ENCODE measurements around the gene STK39. TPM values are rescaled to one million over a fixed set of nuclear protein-coding genes. Genes with fewer than 3 reads are reported as not detected.

The STK39 gene
- total RNA-seq, 6 experiments from 2014 or later: 0.29 to 1.2 (median 0.60) TPM

DNA sequence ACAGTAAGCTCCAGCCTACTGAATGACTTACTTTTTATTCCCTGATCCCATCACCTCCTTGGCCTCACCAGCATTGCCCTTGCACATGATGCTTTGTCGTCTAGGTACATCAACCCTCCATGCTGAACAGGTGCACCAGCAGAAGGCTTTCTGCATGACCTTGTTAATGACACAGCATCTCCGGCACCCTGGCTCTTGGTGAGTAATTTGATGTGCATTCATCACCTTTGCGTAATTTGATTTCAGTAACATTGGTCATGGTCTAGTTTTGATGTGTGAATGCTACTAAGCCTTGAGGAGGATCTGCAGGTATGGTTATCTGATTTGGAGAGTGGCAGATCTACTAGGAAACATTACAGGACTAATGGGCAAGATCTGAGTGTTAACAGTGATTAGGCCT is 103.6 kb downstream of the STK39 start:
- no peak overlapping the region for H3K4me3 ChIP-seq
- DNase-seq: no peak
- no peaks in the 10 kb centered on the region for H3K27me3 ChIP-seq
- ATAC-seq: no peak
- no peak overlapping the region for H3K27ac ChIP-seq
- TF ChIP-seq POLR2A (IDR thresholded peaks at IDR 0.05): no peak
- no peak for TF ChIP-seq CTCF (IDR thresholded peaks at IDR 0.05)
- no peaks in the 10 kb centered on the region for H3K9me3 ChIP-seq
- 88% methylated on average over 3 of the region's 3 CpGs for WGBS (ENCODE audit: insufficient coverage, low coverage, low lambda C conversion rate, missing lambda C conversion rate)
- intact Hi-C loops (cut with DNase I): no loop called here
- H3K4me1 ChIP-seq: no peaks in the 10 kb centered on the region
- no peaks in the 10 kb centered on the region for H3K36me3 ChIP-seq

GRCh38 chr2:168140892-168141291 is 106.5 kb downstream of the STK39 start:
- TF ChIP-seq CTCF (IDR thresholded peaks at IDR 0.05): no peak
- no peak for TF ChIP-seq POLR2A (IDR thresholded peaks at IDR 0.05)
- no peak overlapping the region for H3K27ac ChIP-seq
- WGBS (ENCODE audit: insufficient coverage, low coverage, low lambda C conversion rate, missing lambda C conversion rate): 87% methylated on average over 5 of the region's 5 CpGs
- DNase-seq: no peak
- intact Hi-C loops (cut with DNase I): no loop called here
- H3K9me3 ChIP-seq: no peaks in the 10 kb centered on the region
- H3K27me3 ChIP-seq: no peaks in the 10 kb centered on the region
- H3K4me3 ChIP-seq: no peak overlapping the region
- no peaks in the 10 kb centered on the region for H3K4me1 ChIP-seq
- ATAC-seq: no peak
- no peaks in the 10 kb centered on the region for H3K36me3 ChIP-seq

GRCh38 chr2:168139852-168140251 is 107.5 kb downstream of the STK39 start:
- H3K9me3 ChIP-seq: no peaks in the 10 kb centered on the region
- TF ChIP-seq POLR2A (IDR thresholded peaks at IDR 0.05) (no peak), CTCF (IDR thresholded peaks at IDR 0.05) (no peak)
- no peak for ATAC-seq
- no peaks in the 10 kb centered on the region for H3K4me1 ChIP-seq
- no peaks in the 10 kb centered on the region for H3K36me3 ChIP-seq
- intact Hi-C loops (cut with DNase I): loop anchor here in 1 of 2 donors (10.0 kb wide), 1 partner anchor 195 kb away; no protein-coding TSS in a partner anchor
- no peak overlapping the region for H3K27ac ChIP-seq
- no peak overlapping the region for H3K4me3 ChIP-seq
- no peak for DNase-seq
- WGBS (ENCODE audit: insufficient coverage, low coverage, low lambda C conversion rate, missing lambda C conversion rate): 69% methylated on average over 4 of the region's 4 CpGs
- H3K27me3 ChIP-seq: no peaks in the 10 kb centered on the region

DNA sequence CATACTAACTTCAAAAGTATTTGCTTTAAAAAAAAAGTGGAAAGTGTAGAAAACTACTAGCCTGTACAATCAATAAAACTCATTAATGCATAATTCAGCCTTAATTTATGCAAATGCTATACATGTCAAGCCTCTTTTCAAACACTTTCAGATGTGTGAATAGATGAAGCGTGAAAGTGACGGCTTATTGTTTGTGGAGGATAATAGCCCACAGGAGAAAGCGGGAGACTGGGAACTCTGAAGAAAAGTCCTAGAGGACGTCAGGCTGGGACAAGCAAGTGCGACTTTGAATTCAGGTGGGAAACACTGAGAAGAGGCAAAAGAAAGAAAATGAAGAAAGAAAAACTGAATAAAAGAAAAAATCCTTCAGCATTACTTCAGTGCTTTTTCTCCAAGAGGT is 108.5 kb downstream of the STK39 start:
- Histone ChIP-seq H3K4me1 (no peaks in the 10 kb centered on the region), H3K27me3 (no peaks in the 10 kb centered on the region), H3K36me3 (no peaks in the 10 kb centered on the region), H3K9me3 (no peaks in the 10 kb centered on the region), H3K27ac (no peak overlapping the region), H3K4me3 (no peak overlapping the region)
- TF ChIP-seq CTCF (IDR thresholded peaks at IDR 0.05) (no peak), POLR2A (IDR thresholded peaks at IDR 0.05) (no peak)
- intact Hi-C loops (cut with DNase I): loop anchor here in 1 of 2 donors (10.0 kb wide), 1 partner anchor 196 kb away; no protein-coding TSS in a partner anchor
- 87% methylated on average over 5 of the region's 5 CpGs for WGBS (ENCODE audit: insufficient coverage, low coverage, low lambda C conversion rate, missing lambda C conversion rate)
- DNase-seq (no peak), ATAC-seq (no peak)

- no peaks in the 10 kb centered on the region for H3K27me3 ChIP-seq
- H3K9me3 ChIP-seq: no peaks in the 10 kb centered on the region
- no peak for DNase-seq
- H3K27ac ChIP-seq: no peak overlapping the region
- H3K36me3 ChIP-seq: no peaks in the 10 kb centered on the region
- H3K4me3 ChIP-seq: no peak overlapping the region
- no peaks in the 10 kb centered on the region for H3K4me1 ChIP-seq
- ATAC-seq: no peak
- TF ChIP-seq POLR2A (IDR thresholded peaks at IDR 0.05) (no peak), CTCF (IDR thresholded peaks at IDR 0.05) (no peak)
- WGBS (ENCODE audit: insufficient coverage, low coverage, low lambda C conversion rate, missing lambda C conversion rate): 68% methylated on average over 5 of the region's 5 CpGs
- intact Hi-C loops (cut with DNase I): loop anchor here in 1 of 2 donors (10.0 kb wide), 1 partner anchor 196 kb away; no protein-coding TSS in a partner anchor
Observed at GRCh38 chr2:168138374-168138773, 109.0 kb downstream of the STK39 start.

All from right lobe of liver (tissue), 6 donors.